HL-60 (cell line): Measurements from ENCODE around the gene KRT73.

Experiments
- CTCF ChIP-seq: IDR thresholded peaks from one replicate; pipeline ENCODE4 v1.5.1; 2011; ENCODE audit warnings: low read length, control low read depth, inconsistent platforms; ENCODE audit not compliant: insufficient read depth
- GABPA ChIP-seq: IDR thresholded peaks from 2 replicates; pipeline ENCODE4 v1.6.1; 2012; ENCODE audit warnings: low read depth
- POLR2AphosphoS5 ChIP-seq: IDR thresholded peaks from 2 replicates; pipeline ENCODE4 v1.6.1; 2012; ENCODE audit warnings: low read depth
- REST ChIP-seq: IDR thresholded peaks from 2 replicates; pipeline ENCODE4 v1.6.1; 2012; ENCODE audit warnings: low read depth; ENCODE audit not compliant: insufficient replicate concordance
- SPI1 ChIP-seq: IDR thresholded peaks from 2 replicates; pipeline ENCODE4 v1.6.1; 2012; ENCODE audit warnings: low read depth, mild to moderate bottlenecking, borderline replicate concordance

GRCh38 chr12:52641468-52641867, 23.1 kb upstream of the KRT73 start:
- TF ChIP-seq POLR2AphosphoS5 (no peak), CTCF (no peak), GABPA (no peak), REST (no peak), SPI1 (no peak)
